H9 (cell line): ENCODE measurements around the gene MXRA7. TPM values are rescaled to one million over a fixed set of nuclear protein-coding genes. Genes with fewer than 3 reads are reported as not detected.

ENCODE experiments used
- DNase-seq: peaks from one replicate; pipeline ENCODE4 v3.0.0-alpha.2; 2017
- H2AFZ ChIP-seq: one replicate; pipeline ENCODE4 v1.6.1; 2013; ENCODE audit warnings: mild to moderate bottlenecking, low read length, control low read depth, moderate library complexity
- H2AK5ac ChIP-seq: 2 replicates; pipeline ENCODE4 v1.6.1; 2013; ENCODE audit warnings: low read length, control low read depth, mixed read lengths; ENCODE audit not compliant: insufficient read length
- H2BK120ac ChIP-seq: one replicate; pipeline ENCODE4 v1.6.1; 2013; ENCODE audit warnings: low read depth, mild to moderate bottlenecking, low read length, control low read depth, inconsistent platforms; ENCODE audit not compliant: poor library complexity, severe bottlenecking
- H2BK12ac ChIP-seq: 2 replicates; pipeline ENCODE4 v1.6.1; 2013; ENCODE audit warnings: low read length, control low read depth, mixed read lengths, low read depth; ENCODE audit not compliant: insufficient read length
- H2BK15ac ChIP-seq: 2 replicates; pipeline ENCODE4 v1.6.1; 2013; ENCODE audit warnings: low read depth, low read length, control low read depth
- H2BK20ac ChIP-seq: one replicate; pipeline ENCODE4 v1.6.1; 2013; ENCODE audit warnings: low read depth, mild to moderate bottlenecking, low read length, control low read depth, inconsistent platforms; ENCODE audit not compliant: poor library complexity, severe bottlenecking
- H2BK5ac ChIP-seq: 2 replicates; pipeline ENCODE4 v1.6.1; 2013; ENCODE audit warnings: low read length, control low read depth, mixed read lengths; ENCODE audit not compliant: insufficient read length
- H3K14ac ChIP-seq: 2 replicates; pipeline ENCODE4 v1.6.1; 2013; ENCODE audit warnings: low read length, control low read depth; ENCODE audit not compliant: insufficient read depth
- H3K18ac ChIP-seq: 2 replicates; pipeline ENCODE4 v1.6.1; 2013; ENCODE audit warnings: low read depth, mild to moderate bottlenecking, mixed read lengths, low read length, control low read depth; ENCODE audit not compliant: insufficient read length
- H3K23ac ChIP-seq: 2 replicates; pipeline ENCODE4 v1.6.1; 2013; ENCODE audit warnings: low read length, control low read depth, mixed read lengths, low read depth; ENCODE audit not compliant: insufficient read length
- H3K23me2 ChIP-seq: 2 replicates; pipeline ENCODE4 v1.6.1; 2013; ENCODE audit warnings: low read depth, mild to moderate bottlenecking, mixed read lengths, low read length, control low read depth; ENCODE audit not compliant: insufficient read length, poor library complexity, severe bottlenecking
- H3K27ac ChIP-seq: 2 replicates; pipeline ENCODE4 v1.5.1; 2013; ENCODE audit warnings: low read length, control low read depth, mixed read lengths, low read depth; ENCODE audit not compliant: insufficient read length
- H3K27me3 ChIP-seq: 2 replicates; pipeline ENCODE4 v1.6.1; 2013; ENCODE audit warnings: low read length, control low read depth, inconsistent platforms; ENCODE audit not compliant: insufficient read depth
- H3K4ac ChIP-seq: 2 replicates; pipeline ENCODE4 v1.6.1; 2013; ENCODE audit warnings: low read depth, mild to moderate bottlenecking, control low read depth, inconsistent platforms, low read length, moderate library complexity
- H3K4me1 ChIP-seq: 2 replicates; pipeline ENCODE4 v1.6.1; 2013; ENCODE audit warnings: low read length, control low read depth, inconsistent platforms; ENCODE audit not compliant: insufficient read depth
- H3K4me2 ChIP-seq: 2 replicates; pipeline ENCODE4 v1.6.1; 2013; ENCODE audit warnings: low read length, control low read depth, mixed read lengths; ENCODE audit not compliant: insufficient read length, insufficient read depth
- H3K56ac ChIP-seq: 2 replicates; pipeline ENCODE4 v1.6.1; 2013; ENCODE audit warnings: low read depth, mild to moderate bottlenecking, mixed read lengths, low read length, control low read depth; ENCODE audit not compliant: insufficient read length
- H3K79me1 ChIP-seq: 2 replicates; pipeline ENCODE4 v1.6.1; 2013; ENCODE audit warnings: low read depth, mild to moderate bottlenecking, moderate library complexity, low read length, control low read depth, inconsistent platforms; ENCODE audit not compliant: insufficient read depth, poor library complexity, severe bottlenecking
- H3K79me2 ChIP-seq: 2 replicates; pipeline ENCODE4 v1.6.1; 2013; ENCODE audit warnings: low read length, control low read depth, inconsistent platforms; ENCODE audit not compliant: insufficient read depth
- H3K9ac ChIP-seq: 2 replicates; pipeline ENCODE4 v1.6.1; 2013; ENCODE audit warnings: low read length, control low read depth, mixed read lengths; ENCODE audit not compliant: insufficient read length; ENCODE audit errors: extremely low read depth
- H3K9me3 ChIP-seq: one replicate; pipeline ENCODE4 v1.6.1; 2013; ENCODE audit warnings: low read depth, low read length, inconsistent platforms; ENCODE audit not compliant: control insufficient read depth
- H3T11ph ChIP-seq: one replicate; pipeline ENCODE4 v1.6.1; 2013; ENCODE audit warnings: mild to moderate bottlenecking, low read length, control low read depth, inconsistent platforms
- H4K20me1 ChIP-seq: one replicate; pipeline ENCODE4 v1.6.1; 2013; ENCODE audit not compliant: control insufficient read depth, insufficient read length, insufficient read depth
- H4K5ac ChIP-seq: 2 replicates; pipeline ENCODE4 v1.6.1; 2013; ENCODE audit warnings: low read depth, mild to moderate bottlenecking, mixed read lengths, low read length, control low read depth; ENCODE audit not compliant: insufficient read length
- H4K8ac ChIP-seq: replicated peaks from 2 replicates; pipeline ENCODE4 v1.6.1; 2013; ENCODE audit warnings: low read length, control low read depth, mixed read lengths, low read depth; ENCODE audit not compliant: insufficient read length
- H4K91ac ChIP-seq: 2 replicates; pipeline ENCODE4 v1.6.1; 2013; ENCODE audit warnings: low read depth, mild to moderate bottlenecking, moderate library complexity, mixed read lengths, low read length, control low read depth; ENCODE audit not compliant: insufficient read length
- H3K27ac Mint-ChIP-seq, 3 experiments: 2 replicates in 2 of 3; 3 replicates in 1 of 3; pipeline ENCODE4 v1.8.0; 2020 to 2021; ENCODE audit warnings: mixed read lengths in 3 of 3, mild to moderate bottlenecking in 1 of 3, moderate library complexity in 1 of 3
- H3K27me3 Mint-ChIP-seq: 2 replicates; pipeline ENCODE4 v1.8.0; 2021; ENCODE audit warnings: low read depth, mild to moderate bottlenecking, moderate library complexity, mixed read lengths
- H3K36me3 Mint-ChIP-seq, 3 experiments: 2 replicates in 2 of 3; 3 replicates in 1 of 3; pipeline ENCODE4 v1.8.0; 2020 to 2021; ENCODE audit warnings: low read depth in 3 of 3, mixed read lengths in 3 of 3; ENCODE audit not compliant: insufficient read depth in 1 of 3
- H3K4me1 Mint-ChIP-seq, 2 experiments: 2 replicates each; pipeline ENCODE4 v1.8.0; 2020; ENCODE audit warnings: mixed read lengths in 2 of 2
- H3K4me3 Mint-ChIP-seq, 2 experiments: 2 replicates in 1 of 2; 3 replicates in 1 of 2; pipeline ENCODE4 v1.8.0; 2020 to 2021; ENCODE audit warnings: mild to moderate bottlenecking in 2 of 2, mixed read lengths in 2 of 2, moderate library complexity in 1 of 2
- H3K9me3 Mint-ChIP-seq, 2 experiments: 2 replicates in 1 of 2; 3 replicates in 1 of 2; pipeline ENCODE4 v1.8.0; 2020; ENCODE audit warnings: mild to moderate bottlenecking in 2 of 2, mixed read lengths in 2 of 2, moderate library complexity in 1 of 2
- CTCF ChIP-seq: fragments of 200-600 bp; sonication (generic); conservative IDR thresholded peaks from 3 replicates; pipeline ENCODE4 v1.8.0; 2021; ENCODE audit warnings: antibody characterized with exemption, mild to moderate bottlenecking
- WGBS: extraction: QIAGEN DNeasy Blood & Tissue Kit; methylation state at CpG from one replicate; pipeline ENCODE4 v1.1.7; 2013; ENCODE audit warnings: missing lambda C conversion rate, low lambda C conversion rate, mixed read lengths; ENCODE audit not compliant: insufficient read length; ENCODE audit errors: extremely low coverage; 5-methylcytosine and 5-hydroxymethylcytosine counted together
- total RNA-seq: library from RNA; stranded (reverse); gene quantifications from 2 replicates; pipeline ENCODE4 v1.2.1, GENCODE V29; 2021

MXRA7 gene
- total RNA-seq, 1 experiment from 2014 or later: 28.2 TPM

DNA sequence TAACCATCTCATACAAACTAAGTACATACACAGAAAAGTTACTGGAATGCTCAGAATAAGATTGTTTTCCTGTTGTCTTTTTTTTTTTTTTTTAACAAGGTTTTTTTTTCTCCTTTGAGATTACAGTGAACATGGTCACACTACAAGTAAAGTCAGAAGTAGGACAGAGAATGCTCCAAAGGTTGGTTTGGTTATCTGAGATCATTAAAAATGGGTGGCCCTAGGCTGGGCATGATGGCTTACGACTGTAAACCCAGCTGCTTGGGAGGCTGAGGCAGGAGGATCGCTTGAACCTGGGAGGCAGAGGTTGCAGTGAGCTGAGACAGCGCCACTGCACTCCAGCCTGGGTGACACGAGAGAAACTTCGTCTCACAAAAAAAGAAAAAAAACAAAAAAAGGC, 60.3 kb downstream of the MXRA7 start:
- no peak overlapping the region for H2AK5ac ChIP-seq
- H2BK12ac ChIP-seq: no peak overlapping the region
- no peak overlapping the region for H3T11ph ChIP-seq
- H4K91ac ChIP-seq: no peak overlapping the region
- no peak overlapping the region for H3K4me2 ChIP-seq
- Mint-ChIP-seq H3K36me3 (0 out of 7 replicates have a peak, but pooled peaks cover 0 to 5% (median 0%) of the 10 kb centered on the region in 3 experiments), H3K27me3 (peaks cover 5% of the 10 kb centered on the region), H3K27ac (no peak overlapping the region), H3K9me3 (peaks cover 4 to 6% of the 10 kb centered on the region in 2 experiments), H3K4me1 (no peaks in the 10 kb centered on the region), H3K4me3 (no peak overlapping the region)
- no peak overlapping the region for H2BK20ac ChIP-seq
- no peaks in the 10 kb centered on the region for H4K20me1 ChIP-seq
- no peaks in the 10 kb centered on the region for H3K9me3 ChIP-seq
- H3K14ac ChIP-seq: no peak overlapping the region
- no peak overlapping the region for H2AFZ ChIP-seq
- no CpG with 5 or more reads among the region's 5 CpGs for WGBS
- H3K4me1 ChIP-seq: no peaks in the 10 kb centered on the region
- H3K27me3 ChIP-seq: no peaks in the 10 kb centered on the region
- H4K5ac ChIP-seq: no peak overlapping the region
- no peak overlapping the region for H3K4ac ChIP-seq
- H3K27ac ChIP-seq: no peak overlapping the region
- H3K23me2 ChIP-seq: no peaks in the 10 kb centered on the region
- DNase-seq: no peak
- no peak overlapping the region for H3K18ac ChIP-seq
- H4K8ac ChIP-seq: no peak overlapping the region
- H2BK120ac ChIP-seq: no peak overlapping the region
- H3K23ac ChIP-seq: no peak overlapping the region
- no peak for TF ChIP-seq CTCF
- no peak overlapping the region for H2BK5ac ChIP-seq
- H2BK15ac ChIP-seq: no peak overlapping the region
- no peak overlapping the region for H3K9ac ChIP-seq
- no peaks in the 10 kb centered on the region for H3K79me1 ChIP-seq
- no peaks in the 10 kb centered on the region for H3K79me2 ChIP-seq
- H3K56ac ChIP-seq: no peak overlapping the region
